Daoy (cell line): ENCODE results near the gene CMPK1. TPM values are rescaled to one million over a fixed set of nuclear protein-coding genes. Genes with fewer than 3 reads are reported as not detected.

Experiments used
- DNase-seq: peaks from one replicate; pipeline ENCODE4 v3.0.0-alpha.2; 2015; ENCODE audit warnings: low read depth
- total RNA-seq: library from RNA; depleted of rRNA; stranded (reverse); fragments of >200 nt; shearing (Covaris generic); gene quantifications from 2 replicates; pipeline ENCODE4 v1.2.3, GENCODE V29; 2014

CMPK1 gene
- total RNA-seq, 1 experiment from 2014 or later, result 146 TPM

DNA sequence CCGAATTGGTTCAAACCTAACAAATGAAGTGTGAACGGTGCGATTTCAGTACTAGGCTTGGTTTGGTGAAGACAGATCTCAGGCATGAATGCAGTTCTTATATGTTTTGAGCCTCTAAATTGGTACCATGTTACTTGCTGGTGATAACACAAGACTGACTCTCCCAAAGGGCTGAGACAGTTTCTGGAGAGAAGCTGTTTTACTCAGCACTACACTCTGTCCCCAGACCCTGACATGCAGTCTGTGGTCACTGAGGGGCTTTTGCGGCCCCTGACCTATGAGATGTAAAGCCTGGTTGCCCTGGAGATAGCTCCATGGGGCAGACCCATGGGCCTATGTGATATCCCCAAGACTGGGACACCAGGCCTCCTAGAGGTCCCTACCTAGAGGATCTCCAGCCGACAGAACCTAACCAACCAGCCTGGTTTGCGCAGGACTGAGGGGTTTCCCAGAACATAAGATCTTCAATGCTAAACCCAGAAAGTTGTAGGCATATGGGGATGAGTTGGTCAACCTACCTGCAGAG lies 63.1 kb downstream of the CMPK1 start:
- DNase-seq, result no peak

DNA sequence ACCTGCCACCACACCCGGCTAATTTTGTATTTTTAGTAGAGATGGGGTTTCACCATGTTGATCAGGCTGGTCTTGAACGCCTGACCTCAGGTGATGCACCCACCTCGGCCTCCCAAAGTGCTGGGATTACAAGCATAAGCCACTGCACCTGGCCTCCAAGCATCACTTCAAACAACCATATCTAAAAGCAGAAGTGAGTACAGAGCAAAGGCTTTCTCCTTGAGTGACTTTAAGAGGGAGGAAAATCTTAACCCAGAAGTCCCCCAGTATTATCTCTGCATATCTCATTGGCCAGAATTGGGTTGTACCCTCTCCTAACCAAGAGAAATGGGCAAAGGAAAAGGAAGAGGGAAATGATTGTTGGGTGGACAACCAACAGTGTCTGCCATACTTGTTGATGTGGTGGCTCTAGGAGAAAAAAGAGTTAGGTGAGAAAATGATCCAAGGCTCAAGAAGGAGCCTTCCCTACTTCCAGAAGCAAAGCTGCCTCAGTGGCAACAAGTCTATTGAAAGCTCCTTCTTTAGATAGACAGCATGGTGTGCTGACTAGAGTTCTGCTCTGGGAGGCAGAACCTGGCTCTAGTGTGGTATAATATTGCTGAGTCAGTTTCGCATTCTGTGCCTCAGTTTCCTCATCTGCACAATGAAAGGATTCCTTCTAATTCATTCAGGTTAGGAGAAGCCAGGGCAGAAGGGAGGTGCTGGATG lies 65.7 kb downstream of the CMPK1 start:
- DNase-seq, result no peak

DNA sequence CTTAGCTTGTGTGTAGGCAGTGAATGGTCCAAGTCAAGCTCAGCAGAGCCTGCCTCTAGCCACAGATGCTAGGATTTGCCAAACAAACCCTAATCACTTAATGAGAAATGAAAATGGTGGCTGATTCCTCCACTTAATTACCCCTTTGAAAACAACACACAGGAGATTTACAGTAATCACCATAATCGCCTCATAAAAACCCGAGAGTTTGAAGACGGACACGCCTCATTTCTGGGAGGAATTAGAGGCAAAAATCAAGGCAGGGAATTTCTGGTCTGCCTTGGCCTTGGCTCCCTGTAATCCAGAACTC lies 66.2 kb downstream of the CMPK1 start:
- DNase-seq, result no peak

DNA sequence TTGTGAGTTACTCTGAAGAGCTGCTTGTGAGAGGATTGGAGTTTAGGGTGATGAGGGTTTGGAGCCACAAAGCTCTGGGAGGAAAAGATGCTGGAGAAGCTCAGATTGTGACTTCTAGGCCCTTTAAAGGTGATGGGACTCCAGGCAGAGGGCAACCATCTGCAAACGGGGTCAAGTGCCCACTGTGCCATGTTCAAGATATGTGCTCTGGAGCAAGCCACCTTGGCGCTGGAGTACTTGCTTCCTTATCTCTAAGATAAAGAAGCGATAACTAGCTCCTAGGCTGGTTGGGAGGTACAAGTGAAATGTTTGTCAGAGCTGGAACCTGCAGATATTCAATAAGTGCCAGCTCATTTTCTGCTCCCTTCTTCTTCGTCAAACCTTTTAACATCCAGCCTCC lies 68.2 kb downstream of the CMPK1 start:
- DNase-seq, result no peak

DNA sequence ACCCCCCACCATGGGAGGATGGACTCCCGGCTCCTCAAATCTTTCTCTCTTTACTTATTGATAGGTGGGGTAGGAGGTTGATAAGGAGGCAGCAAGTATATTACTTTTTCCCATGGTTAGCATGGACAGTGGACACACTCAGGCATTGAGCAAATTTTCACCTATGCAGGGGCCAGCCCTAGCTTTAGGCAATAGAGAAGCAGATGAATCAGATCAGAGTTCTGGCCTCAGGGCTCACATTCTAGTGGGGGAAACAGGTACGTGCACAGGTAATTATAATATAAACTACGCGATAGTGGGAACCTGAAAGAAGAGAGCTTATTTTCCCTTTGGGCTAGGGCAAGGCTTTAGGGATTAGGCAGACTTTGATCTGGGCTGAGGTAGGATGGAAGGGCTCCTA lies 69.0 kb downstream of the CMPK1 start:
- DNase-seq, result no peak

DNA sequence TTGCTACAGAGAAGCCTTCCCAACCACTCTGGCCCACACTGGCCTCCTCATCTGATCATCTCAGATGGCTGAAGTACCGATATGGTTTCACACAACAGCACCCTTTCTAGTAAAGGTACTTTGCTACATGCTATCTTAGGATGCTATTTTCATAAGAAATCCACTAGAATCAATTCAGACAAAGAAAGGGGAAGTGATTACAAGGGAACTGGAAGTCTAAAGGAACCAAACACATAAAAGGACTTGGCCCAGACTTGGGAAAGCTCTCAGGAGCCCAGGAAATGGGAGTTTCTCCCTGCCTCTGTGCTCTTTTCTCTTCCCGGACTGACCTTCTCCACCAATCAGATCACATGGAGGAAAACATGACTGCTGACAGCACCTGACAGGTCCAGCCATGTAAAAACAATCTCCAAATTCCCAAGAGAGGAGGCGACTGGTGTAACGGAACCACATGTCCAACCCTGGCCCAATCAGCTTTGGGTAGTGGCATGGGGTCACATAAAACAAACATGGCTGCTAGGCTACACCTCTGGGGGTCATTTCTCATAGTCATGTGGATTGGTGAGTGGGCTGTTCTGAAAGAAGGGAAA lies 69.8 kb downstream of the CMPK1 start:
- no peak for DNase-seq

DNA sequence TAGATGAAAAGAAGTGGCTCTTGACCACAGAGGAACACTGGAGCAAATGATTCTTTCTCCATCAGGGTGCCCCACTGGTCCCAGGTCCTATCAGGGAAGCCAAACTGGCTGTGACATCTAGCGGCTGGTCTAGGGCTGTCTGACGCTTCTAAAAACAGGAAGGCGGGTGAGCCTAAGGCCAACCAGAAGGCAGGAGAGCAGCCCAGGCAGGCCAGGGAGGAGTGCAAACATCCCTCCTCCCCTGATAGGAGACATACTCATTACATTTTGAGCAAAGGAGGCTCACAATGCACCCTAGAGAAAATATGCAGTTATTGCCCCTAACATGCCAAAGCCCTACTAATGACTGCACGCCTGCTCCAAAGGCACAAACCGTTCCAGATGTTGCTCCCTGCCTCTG lies 72.1 kb downstream of the CMPK1 start:
- no peak for DNase-seq

DNA sequence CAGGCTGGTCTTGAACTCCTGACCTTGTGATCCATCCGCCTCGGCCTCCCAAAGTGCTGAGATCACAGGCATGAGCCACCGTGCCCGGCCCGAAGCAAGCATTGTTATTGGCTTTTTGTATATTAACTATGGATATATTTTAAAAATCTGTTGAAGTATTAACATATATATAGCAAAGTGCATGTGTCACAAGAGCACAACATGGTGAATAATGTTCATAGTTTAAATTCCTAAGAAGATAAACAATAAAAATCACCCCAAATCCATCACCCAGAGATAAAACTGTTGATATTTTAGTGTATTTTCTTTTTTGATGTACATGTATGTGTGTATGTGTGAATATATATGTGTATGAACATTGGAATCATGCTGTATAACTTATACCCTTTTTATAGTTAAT lies 73.4 kb downstream of the CMPK1 start:
- no peak for DNase-seq

DNA sequence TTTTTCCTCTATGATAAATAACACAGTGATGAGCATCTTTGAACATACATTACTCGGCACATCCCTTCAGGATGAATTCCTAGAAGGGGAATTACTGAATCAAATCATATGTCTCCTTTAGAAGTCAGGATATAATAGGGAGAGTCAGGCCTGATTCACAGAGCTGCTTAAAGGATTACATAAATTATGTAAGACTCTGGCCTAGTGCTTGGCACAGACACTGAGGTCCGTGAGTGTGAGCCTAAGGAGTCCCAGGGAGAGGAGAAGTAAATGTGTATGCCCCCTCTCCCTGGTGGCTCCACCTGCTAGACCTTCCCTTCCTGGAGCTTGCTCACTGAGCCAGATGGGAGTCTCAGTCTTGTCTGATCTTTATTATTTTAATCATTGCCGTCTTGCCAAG lies 73.9 kb downstream of the CMPK1 start:
- DNase-seq, result no peak

DNA sequence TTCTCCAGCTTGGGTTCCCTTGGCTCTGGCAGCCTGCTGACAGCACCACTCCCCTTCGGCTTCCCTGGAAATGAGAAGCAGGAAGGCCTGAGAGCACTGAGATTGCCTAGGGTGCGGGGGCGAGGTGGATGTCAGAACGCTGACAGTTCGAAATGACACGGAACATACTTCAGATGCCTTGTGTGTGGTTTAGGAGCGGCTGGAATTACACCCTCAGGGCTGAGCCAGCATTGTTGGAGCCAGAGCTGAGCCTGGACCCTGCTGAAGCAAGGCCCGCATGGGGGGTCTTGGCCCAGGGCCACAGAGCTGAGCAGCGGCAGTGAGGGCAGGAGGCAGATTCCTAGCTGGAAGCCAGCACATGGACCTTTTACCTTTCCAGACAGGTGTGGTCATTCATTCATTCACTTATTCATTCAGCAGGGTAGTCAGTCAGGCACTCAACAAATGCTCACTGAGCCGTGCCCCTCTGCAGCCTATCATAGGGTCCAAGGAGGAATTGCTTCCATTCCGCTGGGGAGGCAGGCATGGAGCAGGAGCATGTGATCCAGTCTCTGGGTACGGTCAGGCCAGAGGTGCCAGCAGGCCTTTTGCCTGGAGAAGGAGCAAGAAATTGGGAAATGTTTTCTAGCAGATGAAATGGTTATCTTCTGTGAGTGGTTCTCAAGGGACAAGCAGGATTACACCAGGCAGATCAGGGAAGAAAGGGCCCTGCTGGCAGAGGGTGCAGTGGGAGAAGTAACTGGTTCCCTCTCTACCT lies 75.9 kb downstream of the CMPK1 start:
- DNase-seq, result peak; percentile 92

DNA sequence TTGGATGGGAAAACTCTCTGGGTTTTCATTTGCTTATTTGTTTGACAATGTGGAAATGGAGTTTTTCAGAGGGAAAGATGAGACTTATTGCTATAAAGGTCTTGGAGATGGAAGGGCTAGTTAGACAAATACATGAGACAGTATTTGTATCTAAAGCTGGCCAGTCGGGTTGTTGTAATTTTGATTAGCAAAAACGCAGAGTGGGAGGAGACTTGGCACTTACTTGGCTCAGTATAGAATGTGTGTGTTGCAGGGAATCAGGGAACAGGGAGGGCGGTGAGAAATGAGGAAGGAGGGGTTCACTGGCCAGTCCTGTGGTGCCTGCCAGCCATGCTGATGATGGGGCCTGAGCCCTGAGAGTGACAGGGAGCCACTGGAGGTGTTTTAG lies 76.5 kb downstream of the CMPK1 start:
- no peak for DNase-seq

DNA sequence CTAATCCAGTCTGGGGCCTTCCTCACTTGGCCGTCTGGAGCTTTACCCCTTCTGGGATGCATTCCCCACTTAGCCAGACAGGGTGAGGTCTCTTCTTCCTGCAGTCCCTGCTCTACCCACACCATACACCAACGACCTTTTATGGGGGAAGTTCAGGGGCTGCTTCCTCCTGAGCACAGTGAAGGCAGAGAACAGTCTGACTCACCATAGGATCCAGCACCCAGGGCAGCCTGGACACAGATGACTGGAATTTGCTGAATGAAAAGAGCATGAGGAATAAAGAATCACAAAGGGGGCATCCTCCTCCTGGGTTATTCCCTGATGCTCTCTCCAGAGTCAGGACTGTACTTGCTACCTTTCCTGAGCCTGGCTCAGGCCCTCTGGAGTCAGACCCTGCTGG lies 77.8 kb downstream of the CMPK1 start:
- peak; percentile 31 for DNase-seq

DNA sequence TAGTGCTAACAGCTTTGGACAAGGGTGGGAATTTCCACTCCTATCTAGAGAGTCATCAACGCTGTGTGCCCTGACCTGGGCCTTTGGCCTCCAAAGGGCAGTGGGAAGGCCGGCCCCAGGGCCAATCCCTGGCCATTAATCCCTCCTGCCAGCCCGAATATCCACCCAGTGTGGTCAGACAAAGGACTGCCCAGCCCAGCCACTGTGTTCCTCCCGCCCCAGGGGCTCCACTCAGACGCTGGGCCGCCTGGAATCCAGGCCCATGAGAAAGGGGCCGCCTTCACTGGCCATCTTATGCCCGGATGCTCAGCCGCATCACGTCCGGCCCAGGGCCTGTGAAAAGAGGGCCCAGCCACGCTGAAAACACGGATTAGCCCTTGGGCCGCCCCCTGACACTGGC lies 78.8 kb downstream of the CMPK1 start:
- DNase-seq, result no peak

DNA sequence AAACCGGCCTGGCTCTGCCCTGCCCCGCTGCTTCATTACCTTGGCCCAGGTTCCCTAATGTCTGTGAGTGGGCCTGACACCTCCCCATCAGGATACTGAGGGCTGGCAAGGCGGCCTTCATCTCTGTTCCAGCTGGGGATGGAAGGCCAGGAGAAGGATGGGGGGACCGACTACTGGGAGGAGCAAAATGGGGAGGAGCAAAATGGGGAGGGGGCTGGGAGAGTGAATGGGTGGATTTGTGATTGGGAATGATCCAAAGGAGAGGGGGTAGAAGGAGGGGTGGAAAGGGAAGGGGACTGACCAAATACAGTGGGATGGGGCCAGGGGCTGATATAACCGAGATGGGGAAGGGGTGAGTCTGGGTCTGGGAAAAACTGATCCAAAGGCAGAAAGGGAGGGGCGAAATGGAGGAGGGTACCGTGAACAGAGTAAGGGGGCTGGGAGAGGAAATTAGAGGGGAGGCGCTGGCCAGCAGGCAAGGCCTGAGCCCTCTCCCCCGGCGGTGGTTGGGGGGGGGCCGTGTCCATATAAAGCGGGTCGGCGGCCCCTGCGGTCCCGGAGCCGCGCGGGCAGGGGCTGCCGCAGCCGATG lies 82.2 kb downstream of the CMPK1 start, which contains the start of gene FOXE3:
FOXE3 (plus strand) TSS at position 558 of the 591 bp plus-strand sequence; CDS start at position 589, 31 bp downstream.
- DNase-seq, result no peak

DNA sequence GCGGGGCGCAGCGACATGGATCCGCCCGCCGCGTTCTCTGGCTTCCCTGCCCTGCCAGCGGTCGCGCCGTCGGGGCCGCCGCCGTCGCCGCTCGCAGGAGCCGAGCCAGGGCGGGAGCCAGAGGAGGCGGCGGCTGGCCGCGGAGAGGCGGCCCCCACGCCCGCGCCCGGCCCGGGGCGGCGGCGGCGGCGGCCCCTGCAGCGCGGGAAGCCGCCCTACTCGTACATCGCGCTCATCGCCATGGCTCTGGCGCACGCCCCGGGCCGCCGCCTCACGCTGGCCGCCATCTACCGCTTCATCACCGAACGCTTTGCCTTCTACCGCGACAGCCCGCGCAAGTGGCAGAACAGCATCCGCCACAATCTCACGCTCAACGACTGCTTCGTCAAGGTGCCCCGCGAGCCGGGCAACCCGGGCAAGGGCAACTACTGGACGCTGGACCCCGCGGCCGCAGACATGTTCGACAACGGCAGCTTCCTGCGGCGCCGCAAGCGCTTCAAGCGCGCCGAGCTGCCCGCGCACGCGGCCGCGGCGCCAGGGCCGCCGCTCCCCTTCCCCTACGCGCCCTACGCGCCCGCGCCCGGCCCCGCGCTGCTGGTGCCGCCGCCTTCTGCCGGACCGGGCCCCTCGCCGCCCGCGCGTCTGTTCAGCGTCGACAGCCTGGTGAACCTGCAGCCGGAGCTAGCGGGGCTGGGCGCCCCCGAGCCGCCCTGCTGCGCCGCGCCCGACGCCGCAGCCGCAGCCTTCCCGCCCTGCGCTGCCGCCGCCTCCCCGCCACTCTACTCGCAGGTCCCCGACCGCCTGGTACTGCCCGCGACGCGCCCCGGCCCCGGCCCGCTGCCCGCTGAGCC lies 83.0 kb downstream of the CMPK1 start:
- peak; percentile 45 for DNase-seq

DNA sequence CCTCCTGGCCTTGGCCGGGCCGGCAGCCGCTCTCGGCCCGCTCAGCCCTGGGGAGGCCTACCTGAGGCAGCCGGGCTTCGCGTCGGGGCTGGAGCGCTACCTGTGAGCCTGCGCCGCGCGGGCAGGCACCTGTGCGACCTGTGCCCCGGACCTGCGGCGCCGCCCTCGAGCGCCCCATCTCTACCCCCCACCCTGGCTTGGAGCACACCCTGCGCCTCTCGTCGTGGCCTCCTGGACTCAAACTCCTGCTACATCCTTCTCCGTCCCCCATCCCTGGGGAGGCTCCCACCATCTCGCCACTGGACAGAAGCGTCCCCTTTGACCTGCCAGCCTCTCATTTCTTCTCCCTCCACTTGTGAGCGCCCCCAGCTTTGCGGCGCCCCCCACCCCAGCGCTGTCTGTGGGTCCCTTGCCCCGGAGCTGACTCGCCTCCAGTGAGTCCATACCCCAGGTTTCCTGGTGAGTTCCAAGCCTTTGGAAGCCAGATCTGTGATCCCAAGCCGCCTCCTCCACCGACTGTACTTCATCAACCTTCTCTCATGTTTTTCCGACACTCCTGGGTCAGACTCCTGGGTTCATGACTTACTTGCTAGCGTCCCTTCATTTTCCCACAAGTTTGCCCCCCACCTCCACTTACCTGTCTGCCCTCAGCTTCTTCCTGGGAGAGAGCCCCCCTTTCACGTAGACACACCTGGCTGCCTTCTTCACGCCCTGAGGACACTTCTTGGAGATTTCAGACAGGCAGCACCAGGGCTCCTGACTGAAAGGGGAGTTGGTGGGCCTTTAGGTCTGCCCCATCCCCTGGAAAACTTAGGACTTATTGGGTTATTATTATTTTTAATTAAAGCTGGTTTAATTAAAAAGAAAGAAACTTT lies 83.8 kb downstream of the CMPK1 start:
- DNase-seq, result no peak

DNA sequence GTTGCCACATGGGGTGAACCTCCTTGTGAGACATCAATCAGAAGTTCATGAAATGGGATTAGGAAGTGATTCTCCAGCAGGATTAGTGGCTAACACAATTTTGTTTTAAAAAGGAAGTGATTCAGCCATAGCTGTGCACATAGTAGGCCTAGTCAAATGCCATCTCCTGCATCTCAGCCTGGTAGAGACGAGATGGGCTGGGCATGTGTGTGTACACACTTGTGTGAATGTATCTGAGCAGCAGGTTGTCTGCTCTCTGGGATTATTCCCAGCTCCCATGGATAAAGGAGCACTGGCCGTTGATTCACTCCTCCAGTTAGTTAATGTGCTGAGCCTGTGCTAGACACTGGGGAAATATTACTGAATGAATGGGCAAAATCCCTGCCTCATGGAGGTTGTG lies 84.5 kb downstream of the CMPK1 start:
- DNase-seq, result no peak

DNA sequence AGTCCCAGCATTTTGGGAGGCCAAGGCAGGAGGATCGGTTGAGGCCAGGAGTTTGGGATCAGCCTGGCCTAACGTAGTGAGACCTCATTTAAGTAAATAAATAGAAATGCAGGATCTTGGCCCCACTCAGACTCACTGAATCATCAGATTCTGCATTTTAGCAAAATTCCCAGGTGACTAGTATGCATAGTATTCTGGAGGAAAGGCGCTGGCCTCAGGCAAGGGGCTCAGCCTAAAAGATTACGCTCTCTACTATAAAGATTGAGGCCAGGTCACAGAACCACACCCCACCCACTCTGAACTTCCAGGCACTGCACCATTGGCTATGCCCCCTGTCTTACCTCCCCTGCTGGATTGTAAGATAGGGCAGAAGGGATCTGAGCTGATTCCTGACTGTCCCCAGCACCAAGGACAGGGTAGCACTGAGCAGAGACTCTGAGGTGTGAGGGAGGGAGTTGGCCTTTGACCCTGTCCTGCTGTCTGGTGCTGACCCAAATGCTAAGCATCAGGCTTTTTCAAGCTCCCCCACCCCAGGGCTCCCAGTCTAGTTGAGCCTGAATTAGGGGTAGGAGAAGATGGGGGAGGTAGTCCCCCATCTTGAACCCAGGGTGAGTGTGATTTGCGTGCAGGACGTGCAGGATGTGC lies 85.2 kb downstream of the CMPK1 start:
- DNase-seq, result peak; percentile 24

DNA sequence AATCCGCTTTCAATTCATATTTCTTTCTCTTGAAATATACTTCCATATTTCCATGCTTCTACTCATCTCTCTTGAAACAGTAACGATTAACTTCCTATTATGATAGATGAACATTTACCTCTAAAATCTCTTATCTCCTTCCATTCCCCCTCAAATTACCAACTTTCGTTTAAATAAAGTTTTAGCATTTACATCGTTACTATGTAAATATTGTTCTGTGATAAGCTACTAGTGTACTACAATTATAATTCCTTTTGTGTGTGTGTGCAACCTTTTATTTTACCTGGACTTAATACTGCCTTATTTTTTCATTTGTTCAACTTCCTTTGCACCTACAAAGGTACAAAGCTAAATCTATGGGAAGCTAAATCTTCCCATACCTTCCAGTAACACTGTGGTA lies 87.0 kb downstream of the CMPK1 start:
- no peak for DNase-seq

DNA sequence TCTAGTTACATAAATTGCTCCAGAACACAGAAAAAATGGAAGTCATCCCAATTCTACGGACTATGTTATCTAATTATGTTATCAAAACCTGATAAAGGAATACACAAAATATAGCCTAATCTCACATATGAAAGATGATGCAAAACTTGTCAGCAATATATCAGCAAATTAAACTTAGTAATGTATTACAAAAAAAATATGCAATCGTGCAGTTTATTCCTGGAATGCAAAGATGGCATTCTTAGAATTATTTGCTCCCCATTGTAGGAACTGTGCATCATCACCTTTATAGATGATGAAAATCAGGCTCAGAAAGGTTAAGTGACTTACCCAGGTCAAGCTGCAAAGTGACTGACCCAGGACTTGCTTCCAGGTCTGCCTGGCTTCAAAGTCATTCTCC lies 90.3 kb downstream of the CMPK1 start:
- no peak for DNase-seq
